IMR-90 (cell line): ENCODE results near the gene EZR.

ENCODE experiments used
- BHLHE40 ChIP-seq: fragments of 150-350 bp; IDR thresholded peaks from 2 replicates; pipeline ENCODE4 v1.6.1; 2016; ENCODE audit warnings: mild to moderate bottlenecking, low read depth, low read length
- FOS ChIP-seq: fragments of 150-350 bp; IDR thresholded peaks from 2 replicates; pipeline ENCODE4 v1.6.1; 2016; ENCODE audit warnings: low read depth, low read length
- MXI1 ChIP-seq: IDR thresholded peaks from 2 replicates; pipeline ENCODE4 v1.6.1; 2012; ENCODE audit warnings: low read depth, mild to moderate bottlenecking, low read length, moderate library complexity, borderline replicate concordance
- USF2 ChIP-seq: fragments of 150-350 bp; IDR thresholded peaks from 2 replicates; pipeline ENCODE4 v1.6.1; 2017; ENCODE audit warnings: mild to moderate bottlenecking, antibody characterized with exemption, low read length, low read depth

GRCh38 chr6:158764183-158764849, 54.9 kb downstream of the EZR start:
- TF ChIP-seq MXI1 = no peak
- TF ChIP-seq USF2 = no peak
- no peak for TF ChIP-seq BHLHE40
- no peak for TF ChIP-seq FOS
